C4-2B (cell line): ENCODE measurements around the gene RUVBL1.

ENCODE experiments used
- ZFX ChIP-seq: fragments of 450-650 bp; IDR thresholded peaks from 2 replicates; pipeline ENCODE4 v1.6.1; 2017
- TF ChIP-seq, protein P1 (sequence below): fragments of 450-650 bp; conservative IDR thresholded peaks from 2 replicates; pipeline ENCODE4 v1.5.1; 2017; ENCODE audit warnings: mild to moderate bottlenecking

DNA sequence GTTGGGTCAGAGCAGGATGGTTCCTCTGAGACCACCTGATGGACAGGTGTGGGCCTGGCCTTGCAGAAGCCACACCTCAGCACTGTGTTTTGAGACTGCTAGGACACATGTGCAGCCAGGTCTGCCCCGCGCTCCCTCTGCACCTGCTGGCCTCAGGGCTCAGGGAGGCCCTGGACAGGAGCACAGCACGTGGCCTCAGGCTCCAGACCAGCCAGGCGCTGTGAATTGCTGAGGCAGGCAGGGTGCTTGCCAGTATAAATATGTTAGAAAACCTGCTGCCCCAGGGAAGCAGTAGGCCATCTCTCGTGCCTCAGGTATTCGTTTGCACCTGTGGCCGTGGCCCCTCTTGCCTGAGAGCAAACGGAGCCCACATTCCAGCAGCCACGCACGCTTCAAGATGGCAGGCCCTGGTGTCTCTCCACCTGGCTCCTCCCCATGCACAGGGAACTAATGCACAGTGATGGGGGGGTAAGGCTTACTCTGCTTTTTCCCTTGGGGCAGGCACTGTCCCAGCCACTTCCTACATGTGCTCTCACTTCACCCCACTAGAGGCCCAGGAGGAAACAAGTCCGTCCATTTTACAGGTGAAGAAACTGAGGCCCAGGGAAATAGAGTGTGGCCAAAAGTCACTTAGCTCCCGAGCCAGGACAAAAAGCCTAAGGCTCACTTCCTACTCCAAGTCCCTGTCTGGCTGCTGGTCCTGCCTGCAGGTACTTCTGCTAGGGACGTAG is 51.0 kb downstream of the RUVBL1 start:
- TF ChIP-seq, protein P1, sequence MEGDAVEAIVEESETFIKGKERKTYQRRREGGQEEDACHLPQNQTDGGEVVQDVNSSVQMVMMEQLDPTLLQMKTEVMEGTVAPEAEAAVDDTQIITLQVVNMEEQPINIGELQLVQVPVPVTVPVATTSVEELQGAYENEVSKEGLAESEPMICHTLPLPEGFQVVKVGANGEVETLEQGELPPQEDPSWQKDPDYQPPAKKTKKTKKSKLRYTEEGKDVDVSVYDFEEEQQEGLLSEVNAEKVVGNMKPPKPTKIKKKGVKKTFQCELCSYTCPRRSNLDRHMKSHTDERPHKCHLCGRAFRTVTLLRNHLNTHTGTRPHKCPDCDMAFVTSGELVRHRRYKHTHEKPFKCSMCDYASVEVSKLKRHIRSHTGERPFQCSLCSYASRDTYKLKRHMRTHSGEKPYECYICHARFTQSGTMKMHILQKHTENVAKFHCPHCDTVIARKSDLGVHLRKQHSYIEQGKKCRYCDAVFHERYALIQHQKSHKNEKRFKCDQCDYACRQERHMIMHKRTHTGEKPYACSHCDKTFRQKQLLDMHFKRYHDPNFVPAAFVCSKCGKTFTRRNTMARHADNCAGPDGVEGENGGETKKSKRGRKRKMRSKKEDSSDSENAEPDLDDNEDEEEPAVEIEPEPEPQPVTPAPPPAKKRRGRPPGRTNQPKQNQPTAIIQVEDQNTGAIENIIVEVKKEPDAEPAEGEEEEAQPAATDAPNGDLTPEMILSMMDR, result no peak
- no peak for TF ChIP-seq ZFX
